OCI-LY3 (cell line): ENCODE measurements around the gene GARNL3.

Source experiments
- H2AFZ ChIP-seq: fragments of 200-600, 300-600 bp; shearing (Covaris generic); 2 replicates; pipeline ENCODE4 v1.6.0; 2014; ENCODE audit warnings: antibody characterized with exemption, low read depth, low read length
- H3K27ac ChIP-seq: fragments of 200-600, 300-600 bp; sonication (generic); 2 replicates; pipeline ENCODE4 v1.5.1; 2014; ENCODE audit warnings: mild to moderate bottlenecking, low read length, moderate library complexity, mixed read lengths
- H3K27me3 ChIP-seq: fragments of 200-600, 300-600 bp; sonication (generic); 2 replicates; pipeline ENCODE4 v1.6.1; 2014; ENCODE audit warnings: low read depth, low read length, mixed read lengths
- H3K36me3 ChIP-seq: fragments of 200-600, 300-600 bp; sonication (generic); replicated peaks from 2 replicates; pipeline ENCODE3; 2014; ENCODE audit warnings: low read depth, low read length, mixed read lengths
- H3K4me1 ChIP-seq: fragments of 300-600, 200-600 bp; sonication (generic); 2 replicates; pipeline ENCODE4 v1.6.1; 2014; ENCODE audit warnings: low read length, mixed read lengths
- H3K4me2 ChIP-seq: fragments of 200-600, 300-600 bp; sonication (generic); 2 replicates; pipeline ENCODE4 v1.6.1; 2014; ENCODE audit warnings: low read length, mixed read lengths
- H3K4me3 ChIP-seq: fragments of 300-600, 200-600 bp; sonication (generic); 2 replicates; pipeline ENCODE4 v1.5.1; 2014; ENCODE audit warnings: antibody characterized with exemption, mild to moderate bottlenecking, low read length, moderate library complexity
- H3K79me2 ChIP-seq: fragments of 300-600, 200-600 bp; shearing (Covaris generic); 2 replicates; pipeline ENCODE4 v1.6.1; 2014; ENCODE audit warnings: mild to moderate bottlenecking, low read length, mixed read lengths
- H3K9ac ChIP-seq: fragments of 300-600, 200-600 bp; shearing (Covaris generic); 2 replicates; pipeline ENCODE4 v1.6.0; 2014; ENCODE audit warnings: mild to moderate bottlenecking, low read length, moderate library complexity
- H3K9me3 ChIP-seq: fragments of 200-600, 300-600 bp; shearing (Covaris generic); 2 replicates; pipeline ENCODE4 v1.6.1; 2014; ENCODE audit warnings: low read length, mixed read lengths; ENCODE audit not compliant: insufficient read depth
- H4K20me1 ChIP-seq: fragments of 200-600, 300-600 bp; sonication (generic); 2 replicates; pipeline ENCODE4 v1.6.1; 2016; ENCODE audit warnings: low read length, mixed read lengths; ENCODE audit not compliant: insufficient read depth
- EZH2phosphoT487 ChIP-seq: fragments of 200-600 bp; shearing (Covaris generic); IDR thresholded peaks from 2 replicates; pipeline ENCODE4 v1.6.1; 2018; ENCODE audit warnings: antibody characterized with exemption, mixed run types, low read depth
- TF ChIP-seq, protein P1 (sequence below): fragments of 200-600, 300-600 bp; sonication (generic); IDR thresholded peaks from 2 replicates; pipeline ENCODE4 v1.5.1; 2014; ENCODE audit warnings: antibody characterized with exemption, low read length, low read depth

The GARNL3 gene

DNA sequence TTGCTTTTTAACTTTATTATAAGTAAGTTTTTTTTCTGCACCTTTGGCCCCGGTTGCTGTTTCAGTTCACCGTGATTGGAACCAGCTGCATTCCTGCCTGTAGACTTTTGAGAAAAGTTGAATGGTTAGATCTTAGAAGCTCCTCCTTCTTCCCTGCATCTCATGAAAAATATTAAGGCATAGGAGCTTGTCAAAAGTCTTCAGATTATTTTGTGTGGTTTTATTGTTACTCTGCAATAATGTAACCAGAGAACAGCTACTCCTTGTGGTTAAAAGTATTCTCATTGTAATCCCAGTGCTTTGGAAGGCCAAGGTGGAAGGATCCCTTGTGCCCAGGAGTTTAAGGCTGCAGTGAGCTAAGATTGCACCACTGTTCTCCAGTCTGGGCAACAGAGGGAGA, 129.1 kb downstream of the GARNL3 start:
- Histone ChIP-seq H2AFZ (no peak overlapping the region), H3K27ac (no peak overlapping the region), H3K27me3 (no peaks in the 10 kb centered on the region)

DNA sequence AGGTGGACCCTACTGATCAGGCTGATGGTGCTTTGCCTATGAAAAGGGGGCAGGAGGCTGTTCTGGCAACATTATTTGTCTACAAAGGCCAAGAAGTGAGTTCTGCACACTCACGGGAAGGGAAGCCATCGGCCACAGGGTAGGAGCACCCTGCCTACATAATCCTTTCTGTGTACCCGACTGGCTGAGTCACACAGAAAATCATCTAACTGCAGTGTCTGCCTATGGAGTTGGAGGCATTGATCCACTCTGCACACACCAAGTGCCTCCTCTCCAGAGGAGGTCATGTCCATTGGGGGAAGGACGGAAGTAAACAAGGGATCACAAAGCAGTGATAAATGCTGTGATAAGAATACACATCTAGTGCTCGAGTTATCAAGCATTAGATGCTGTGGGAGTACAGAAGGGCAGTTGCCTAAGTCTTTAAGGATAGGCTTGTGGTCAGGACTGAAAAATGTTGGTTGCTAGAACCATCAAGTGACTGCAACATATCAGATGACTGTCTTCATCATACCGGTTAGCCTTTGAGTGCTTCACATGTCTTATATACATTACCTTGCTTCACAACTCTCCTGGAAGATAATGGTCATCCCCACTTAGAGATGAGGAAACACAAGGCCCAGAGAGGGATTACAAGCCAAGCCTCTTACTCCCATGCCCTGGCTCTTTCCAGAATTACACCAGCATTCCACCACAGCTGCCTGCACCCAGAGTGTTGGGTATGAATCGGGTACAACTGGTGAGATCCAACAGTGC, 131.1 kb downstream of the GARNL3 start:
- Histone ChIP-seq H3K9ac (peak overlapping the region; percentile 57; the same call in 1 of the 2 replicates), H3K27ac (no peak overlapping the region), H3K9me3 (no peaks in the 10 kb centered on the region), H3K79me2 (no peaks in the 10 kb centered on the region), H3K4me1 (peaks cover 10% of the 10 kb centered on the region), H3K36me3 (no peaks in the 10 kb centered on the region), H4K20me1 (no peaks in the 10 kb centered on the region), H3K4me2 (peak overlapping the region; percentile 77), H3K4me3 (peak overlapping the region; percentile 85), H2AFZ (0 out of 2 replicates have a peak overlapping the region, but pooled peaks have one; percentile 78), H3K27me3 (no peaks in the 10 kb centered on the region)
- TF ChIP-seq EZH2phosphoT487, result no peak
- TF ChIP-seq, protein P1, sequence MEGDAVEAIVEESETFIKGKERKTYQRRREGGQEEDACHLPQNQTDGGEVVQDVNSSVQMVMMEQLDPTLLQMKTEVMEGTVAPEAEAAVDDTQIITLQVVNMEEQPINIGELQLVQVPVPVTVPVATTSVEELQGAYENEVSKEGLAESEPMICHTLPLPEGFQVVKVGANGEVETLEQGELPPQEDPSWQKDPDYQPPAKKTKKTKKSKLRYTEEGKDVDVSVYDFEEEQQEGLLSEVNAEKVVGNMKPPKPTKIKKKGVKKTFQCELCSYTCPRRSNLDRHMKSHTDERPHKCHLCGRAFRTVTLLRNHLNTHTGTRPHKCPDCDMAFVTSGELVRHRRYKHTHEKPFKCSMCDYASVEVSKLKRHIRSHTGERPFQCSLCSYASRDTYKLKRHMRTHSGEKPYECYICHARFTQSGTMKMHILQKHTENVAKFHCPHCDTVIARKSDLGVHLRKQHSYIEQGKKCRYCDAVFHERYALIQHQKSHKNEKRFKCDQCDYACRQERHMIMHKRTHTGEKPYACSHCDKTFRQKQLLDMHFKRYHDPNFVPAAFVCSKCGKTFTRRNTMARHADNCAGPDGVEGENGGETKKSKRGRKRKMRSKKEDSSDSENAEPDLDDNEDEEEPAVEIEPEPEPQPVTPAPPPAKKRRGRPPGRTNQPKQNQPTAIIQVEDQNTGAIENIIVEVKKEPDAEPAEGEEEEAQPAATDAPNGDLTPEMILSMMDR, result no peak

More for the DNA sequence above, 129.1 kb downstream of the GARNL3 start:
- Histone ChIP-seq H3K4me2 (no peak overlapping the region), H3K36me3 (no peaks in the 10 kb centered on the region), H4K20me1 (no peaks in the 10 kb centered on the region), H3K4me3 (no peak overlapping the region), H3K4me1 (peaks cover 10% of the 10 kb centered on the region), H3K9me3 (no peaks in the 10 kb centered on the region), H3K79me2 (no peaks in the 10 kb centered on the region), H3K9ac (no peak overlapping the region)
- no peak for TF ChIP-seq EZH2phosphoT487
- TF ChIP-seq, protein P1, result no peak

DNA sequence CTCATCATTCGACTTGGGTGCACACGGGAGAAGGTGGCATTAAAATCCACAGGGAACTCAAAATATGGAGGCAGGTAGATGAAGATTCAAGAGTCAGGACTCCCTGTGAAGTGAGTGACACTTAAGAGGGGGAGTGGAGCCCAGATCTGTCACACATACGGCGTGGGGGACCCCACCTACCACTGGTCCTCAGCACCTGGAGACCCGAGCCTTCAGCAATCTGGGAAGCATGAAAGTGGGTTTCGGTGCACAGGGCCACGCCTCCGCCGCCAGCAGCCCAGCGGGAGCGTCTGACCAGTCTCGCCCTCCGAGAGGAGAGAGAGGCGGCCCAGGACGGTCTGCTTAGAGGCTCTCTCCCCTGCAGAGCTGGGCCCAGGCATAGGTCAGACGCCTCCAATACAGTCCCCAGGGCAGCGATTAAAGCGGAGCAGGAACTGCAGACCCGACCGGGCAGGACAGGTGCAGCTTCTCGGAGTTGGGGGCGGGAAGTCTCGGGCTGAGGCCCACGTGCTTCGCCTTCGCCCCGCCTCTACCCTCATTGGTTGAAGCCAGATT, 131.8 kb downstream of the GARNL3 start:
- Histone ChIP-seq H3K9me3 (no peaks in the 10 kb centered on the region), H2AFZ (peak overlapping the region; percentile 78), H3K36me3 (no peaks in the 10 kb centered on the region), H3K9ac (peak overlapping the region; percentile 57), H4K20me1 (no peaks in the 10 kb centered on the region), H3K4me3 (peak overlapping the region; percentile 85), H3K4me2 (peak overlapping the region; percentile 77), H3K27ac (no peak overlapping the region), H3K79me2 (no peaks in the 10 kb centered on the region), H3K4me1 (peaks cover 10% of the 10 kb centered on the region), H3K27me3 (no peaks in the 10 kb centered on the region)
- TF ChIP-seq, protein P1, result no peak
- no peak for TF ChIP-seq EZH2phosphoT487

DNA sequence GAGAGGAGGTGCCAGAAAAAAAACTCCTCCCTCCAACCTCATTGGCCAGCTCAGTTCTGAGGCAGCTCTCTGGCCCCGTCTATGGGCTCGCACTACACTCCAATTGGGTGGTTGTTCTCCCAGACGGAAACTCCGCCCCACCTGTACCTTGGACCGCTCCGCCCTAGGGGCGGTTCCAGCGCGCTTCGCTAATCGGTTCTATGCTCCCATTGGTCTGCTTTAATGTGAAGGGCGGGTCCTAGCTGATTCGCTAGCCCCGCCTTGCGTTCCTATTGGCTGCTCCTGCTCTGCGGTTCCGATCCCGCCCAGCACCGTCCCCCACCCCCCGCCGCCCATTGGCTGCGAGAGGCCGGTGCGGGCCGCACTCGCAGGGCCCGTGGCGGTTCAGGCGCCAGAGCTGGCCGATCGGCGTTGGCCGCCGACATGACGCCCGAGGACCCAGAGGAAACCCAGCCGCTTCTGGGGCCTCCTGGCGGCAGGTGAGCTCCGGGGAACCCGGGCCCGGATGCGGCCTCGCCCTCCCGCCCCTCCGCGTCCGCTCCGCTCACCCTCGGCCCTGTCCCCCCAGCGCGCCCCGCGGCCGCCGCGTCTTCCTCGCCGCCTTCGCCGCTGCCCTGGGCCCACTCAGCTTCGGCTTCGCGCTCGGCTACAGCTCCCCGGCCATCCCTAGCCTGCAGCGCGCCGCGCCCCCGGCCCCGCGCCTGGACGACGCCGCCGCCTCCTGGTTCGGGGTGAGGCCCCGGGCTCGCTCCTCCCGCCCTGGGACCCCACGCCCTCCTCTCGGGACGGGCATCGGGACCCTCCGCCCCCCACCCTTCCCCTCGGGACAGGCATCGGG, 132.5 kb downstream of the GARNL3 start, which contains the start of gene SLC2A8:
Gene SLC2A8, plus strand, starts transcription at position 362 of the 838 bp plus-strand sequence. Its CDS starts 62 bp downstream, at position 424.
- no peak within 1 kb of the TSS for H3K27ac ChIP-seq
- no peaks in the 10 kb centered on the region for H3K36me3 ChIP-seq
- H4K20me1 ChIP-seq, result no peaks in the 10 kb centered on the region
- peak within 1 kb of the TSS; percentile 66 for H3K9ac ChIP-seq
- H3K9me3 ChIP-seq, result no peaks in the 10 kb centered on the region
- H3K4me3 ChIP-seq, result peak within 1 kb of the TSS; percentile 85
- H3K79me2 ChIP-seq, result no peaks in the 10 kb centered on the region
- H3K4me1 ChIP-seq, result peaks cover 10% of the 10 kb centered on the region
- TF ChIP-seq EZH2phosphoT487, result no peak
- TF ChIP-seq, protein P1, result no peak
- H3K4me2 ChIP-seq, result peak within 1 kb of the TSS; percentile 77
- H2AFZ ChIP-seq, result peak within 1 kb of the TSS; percentile 78
- no peaks in the 10 kb centered on the region for H3K27me3 ChIP-seq
